A549 (cell line): ENCODE results near the gene LTB. TPM values are rescaled to one million over a fixed set of nuclear protein-coding genes. Genes with fewer than 3 reads are reported as not detected.
A peak's percentile ranks its signal among the peaks of the same experiment; 100 is the strongest.
"Not testable (repeated sequence)": the region's sequence is repeated elsewhere in the genome, so short reads cannot be mapped to it uniquely, and the experiment has no call there.

Experiments
- ATAC-seq, 2 experiments: fragments of 200-7000 bp in 1 of 2; fragments of >200 bp in 1 of 2; cut with Nextera tagmentation in 1 of 2; cut with Tn5 transposase in 1 of 2; 3 replicates each; pipeline versions ENCODE4 v1.8.0 to v1.9.1; 2018 to 2020; ENCODE audit warnings: mild to moderate bottlenecking in 1 of 2, moderate library complexity in 1 of 2
- CTCF ChIA-PET: fragments of 300-600 bp; sonication (Branson Sonifier 250); formaldehyde crosslinking; extraction: SDS; loops from one replicate; lab custom pipeline; 2021; ENCODE audit warnings: antibody characterized with exemption, inconsistent platforms; lab: Yijun Ruan, JAX
- POLR2A ChIA-PET: fragments of 350-600 bp; formaldehyde crosslinking; extraction: SDS; loops from one replicate; lab custom pipeline; 2021; ENCODE audit warnings: antibody characterized with exemption, inconsistent platforms; lab: Yijun Ruan, JAX
- DNase-seq, 2 experiments: peaks; one replicate each; pipeline versions ENCODE4 v3.0.0 to v3.0.0-alpha.2; 2011 to 2016; ENCODE audit warnings: low read depth in 1 of 2, low spot score in 1 of 2
- FAIRE-seq: peaks from 2 replicates; lab custom pipeline; 2011; peaks lifted over from hg19 to GRCh38; lab: Jason Lieb, UNC
- H3K27ac ChIP-seq, 2 experiments: fragments of >200 bp; sonication (Bioruptor Twin); formaldehyde crosslinking; 3 replicates each; pipeline ENCODE4 v1.5.1; 2016 to 2017
- H3K4me1 ChIP-seq: fragments of >200 bp; sonication (Bioruptor Twin); formaldehyde crosslinking; 3 replicates; pipeline ENCODE4 v1.6.1; 2016
- H3K4me2 ChIP-seq: fragments of >200 bp; sonication (Bioruptor Twin); formaldehyde crosslinking; 3 replicates; pipeline ENCODE4 v1.6.1; 2016
- H3K4me3 ChIP-seq: fragments of >200 bp; sonication (Bioruptor Twin); formaldehyde crosslinking; 3 replicates; pipeline ENCODE4 v1.5.1; 2016
- H3K9me3 ChIP-seq: fragments of >200 bp; sonication (Bioruptor Twin); formaldehyde crosslinking; 3 replicates; pipeline ENCODE4 v1.6.1; 2016
- BCL3 ChIP-seq: fragments of >200 bp; sonication (Bioruptor Twin); formaldehyde crosslinking; IDR thresholded peaks from 3 replicates; pipeline ENCODE4 v1.6.1; 2016
- CBX2 ChIP-seq: fragments of 200-600 bp; sonication (generic); IDR thresholded peaks from 2 replicates; pipeline ENCODE4 v1.6.1; 2016; ENCODE audit warnings: low read depth, mild to moderate bottlenecking, borderline replicate concordance
- CBX8 ChIP-seq: fragments of 200-600 bp; sonication (generic); IDR thresholded peaks from 2 replicates; pipeline ENCODE4 v1.6.1; 2016
- CHD4 ChIP-seq: fragments of 200-600 bp; sonication (generic); IDR thresholded peaks from 2 replicates; pipeline ENCODE4 v1.6.1; 2016; ENCODE audit warnings: antibody characterized with exemption, mild to moderate bottlenecking, borderline replicate concordance
- CTCF ChIP-seq: fragments of >200 bp; sonication (Bioruptor Twin); formaldehyde crosslinking; IDR thresholded peaks from 3 replicates; pipeline ENCODE4 v1.5.1; 2016
- ELK1 ChIP-seq: fragments of 150-350 bp; IDR thresholded peaks from 2 replicates; pipeline ENCODE4 v1.6.1; 2014; ENCODE audit warnings: low read depth, mild to moderate bottlenecking, low read length
- HEYL ChIP-seq: fragments of 250-450 bp; sonication (Bioruptor Pico); IDR thresholded peaks from 2 replicates; pipeline ENCODE4 v1.8.0; 2021; ENCODE audit warnings: mild to moderate bottlenecking, moderate library complexity
- KDM5A ChIP-seq: fragments of 200-600 bp; sonication (generic); IDR thresholded peaks from 2 replicates; pipeline ENCODE4 v1.6.1; 2016; ENCODE audit warnings: antibody characterized with exemption, mild to moderate bottlenecking
- MAX ChIP-seq: IDR thresholded peaks from 2 replicates; pipeline ENCODE4 v1.6.1; 2012
- POLR2A ChIP-seq: IDR thresholded peaks from 2 replicates; pipeline ENCODE4 v1.6.1; 2012; ENCODE audit warnings: mild to moderate bottlenecking, low read length
- RAD21 ChIP-seq, 2 experiments: fragments of >200 bp in 1 of 2; sonication (Bioruptor Twin) in 1 of 2; formaldehyde crosslinking in 1 of 2; IDR thresholded peaks in 1 of 2; conservative IDR thresholded peaks in 1 of 2; 2 replicates in 1 of 2; 3 replicates in 1 of 2; pipeline ENCODE4 v1.6.1; 2012 to 2018; ENCODE audit warnings: inconsistent platforms in 1 of 2
- REST ChIP-seq: fragments of 200-600 bp; sonication (generic); IDR thresholded peaks from 2 replicates; pipeline ENCODE4 v1.6.1; 2016; ENCODE audit warnings: antibody characterized with exemption, mild to moderate bottlenecking, moderate library complexity
- SMC3 ChIP-seq: fragments of >200 bp; sonication (Bioruptor Twin); formaldehyde crosslinking; IDR thresholded peaks from 3 replicates; pipeline ENCODE4 v1.6.1; 2018; ENCODE audit warnings: inconsistent platforms
- WGBS: methylation state at CpG from one replicate; pipeline ENCODE4 v1.1.6; 2017; ENCODE audit errors: missing lambda C conversion rate; 5-methylcytosine and 5-hydroxymethylcytosine counted together
- polyA plus RNA-seq, 4 experiments: library from polyadenylated mRNA; depleted of rRNA in 3 of 4; stranded (reverse); fragments of >200 nt; fragmentation: RNase III in 1 of 4; extraction: RNeasy Plus Mini Kit Qiagen cat#74134 plus additional on column Dnase treatment in 1 of 4; gene quantifications; 2 replicates in 3 of 4; 3 replicates in 1 of 4; pipeline ENCODE4 v1.2.3, GENCODE V29; 2011 to 2017

LTB gene
- polyA plus RNA-seq, 2 of the 4 experiments (the other 2 are of a cell fraction) = 0.14 to 0.26 TPM

- ChIA-PET POLR2A (no interaction called here), CTCF (interaction anchor here (1.0 to 2.5 kb wide), 5 partner anchors 8 to 42 kb away, joined by 3 to 10 read pairs (median 6); partner anchors contain the start of gene NFKBIL1)
- 86% methylated on average over 3 of the region's 3 CpGs for WGBS
- no peak overlapping the region for H3K4me2 ChIP-seq
- ATAC-seq (no peak), FAIRE-seq (no peak)
- H3K4me3 ChIP-seq = no peak overlapping the region
- peaks cover 24% of the 10 kb centered on the region for H3K4me1 ChIP-seq
- H3K27ac ChIP-seq = no peak overlapping the region
- no peaks in the 10 kb centered on the region for H3K9me3 ChIP-seq
- TF ChIP-seq ELK1 (no peak), HEYL (CRISPR knock-in tag) (no peak), CBX2 (no peak), KDM5A (no peak), CHD4 (no peak), POLR2A (no peak), REST (no peak), CBX8 (no peak), RAD21 (conservative IDR thresholded peaks at IDR 0.05 in 1 of 2, IDR thresholded peaks at IDR 0.05 in 1 of 2) (no peak), MAX (no peak), BCL3 (no peak)
- TF ChIP-seq, all 56 proteins: peak for 0
- no peak for DNase-seq
Observed at GRCh38 chr6:31556307-31556706, 25.9 kb downstream of the LTB start.

GRCh38 chr6:31551371-31551770 lies 30.9 kb downstream of the LTB start:
- not testable (repeated sequence) for H3K9me3 ChIP-seq, FAIRE-seq, ATAC-seq

More at GRCh38 chr6:31551371-31551770, 30.9 kb downstream of the LTB start:
- TF ChIP-seq RAD21 (conservative IDR thresholded peaks at IDR 0.05 in 1 of 2, IDR thresholded peaks at IDR 0.05 in 1 of 2) = peak; percentile 50 to 74; a peak in 4 of 5 replicates
- peak; percentile 32; the same call in 1 of the 3 replicates for TF ChIP-seq SMC3
- TF ChIP-seq CTCF = peak; percentile 41
- CTCF ChIA-PET = interaction anchor here (0.5 to 15.7 kb wide), 12 partner anchors 9 to 95 kb away, joined by 3 to 331 read pairs (median 4); partner anchors contain the start of genes DDX39B, LTB and NCR3
- POLR2A ChIA-PET = interaction anchor here (0.6 to 1.1 kb wide), 3 partner anchors 47 to 577 kb away, joined by 3 to 4 read pairs (median 3); partner anchors contain the start of genes ATF6B and HSPA1B
- not testable (repeated sequence) for H3K4me2 ChIP-seq, H3K4me1 ChIP-seq, H3K27ac ChIP-seq, H3K4me3 ChIP-seq
- peak; percentile 29 to 59 for DNase-seq
- 49% methylated on average over 5 of the region's 5 CpGs for WGBS
